Glutamatergic neuron (in vitro differentiated cells): ENCODE results near the gene ZNF239. TPM values are rescaled to one million over a fixed set of nuclear protein-coding genes. Genes with fewer than 3 reads are reported as not detected.

Source experiments
- DNase-seq: peaks from one replicate; pipeline ENCODE4 v3.0.0; 2022
- H3K27ac Mint-ChIP-seq: one replicate; pipeline ENCODE4 v1.8.0; 2020; ENCODE audit warnings: mild to moderate bottlenecking, mixed read lengths, inconsistent platforms; ENCODE audit not compliant: unreplicated experiment
- H3K27me3 Mint-ChIP-seq: one replicate; pipeline ENCODE4 v1.8.0; 2020; ENCODE audit warnings: mild to moderate bottlenecking, moderate library complexity, mixed read lengths, inconsistent platforms; ENCODE audit not compliant: unreplicated experiment
- H3K36me3 Mint-ChIP-seq: one replicate; pipeline ENCODE4 v1.8.0; 2020; ENCODE audit warnings: mild to moderate bottlenecking, mixed read lengths, inconsistent platforms; ENCODE audit not compliant: unreplicated experiment
- H3K4me1 Mint-ChIP-seq: one replicate; pipeline ENCODE4 v1.8.0; 2020; ENCODE audit warnings: mild to moderate bottlenecking, low read depth, mixed read lengths, inconsistent platforms; ENCODE audit not compliant: unreplicated experiment
- H3K4me3 Mint-ChIP-seq: one replicate; pipeline ENCODE4 v1.8.0; 2020; ENCODE audit warnings: mild to moderate bottlenecking, mixed read lengths, inconsistent platforms; ENCODE audit not compliant: unreplicated experiment
- H3K9me3 Mint-ChIP-seq: one replicate; pipeline ENCODE4 v1.8.0; 2020; ENCODE audit warnings: mild to moderate bottlenecking, moderate library complexity, mixed read lengths, inconsistent platforms; ENCODE audit not compliant: unreplicated experiment
- total RNA-seq: library from RNA; stranded (reverse); fragmentation: NEBNext Ultra II Directional; extraction: Animal tissue kit (Norgen Biotek cat#: 25700); gene quantifications from one replicate; pipeline ENCODE4 v1.2.1, GENCODE V29; 2021; ENCODE audit not compliant: unreplicated experiment
- TF ChIP-seq, protein P1 (sequence below): fragments of 200-600 bp; sonication (generic); IDR thresholded peaks from one replicate; pipeline ENCODE4 v1.5.0; 2021; ENCODE audit not compliant: partially characterized antibody, unreplicated experiment

ZNF239 gene
- total RNA-seq, 1 donor from 2014 or later, result 4.1 TPM

- H3K27me3 Mint-ChIP-seq, result no peaks in the 10 kb centered on the region
- no peak for DNase-seq
- H3K4me3 Mint-ChIP-seq, result no peak overlapping the region
- no peaks in the 10 kb centered on the region for H3K9me3 Mint-ChIP-seq
- no peaks in the 10 kb centered on the region for H3K4me1 Mint-ChIP-seq
- H3K27ac Mint-ChIP-seq, result no peak overlapping the region
- no peaks in the 10 kb centered on the region for H3K36me3 Mint-ChIP-seq
- TF ChIP-seq, protein P1, sequence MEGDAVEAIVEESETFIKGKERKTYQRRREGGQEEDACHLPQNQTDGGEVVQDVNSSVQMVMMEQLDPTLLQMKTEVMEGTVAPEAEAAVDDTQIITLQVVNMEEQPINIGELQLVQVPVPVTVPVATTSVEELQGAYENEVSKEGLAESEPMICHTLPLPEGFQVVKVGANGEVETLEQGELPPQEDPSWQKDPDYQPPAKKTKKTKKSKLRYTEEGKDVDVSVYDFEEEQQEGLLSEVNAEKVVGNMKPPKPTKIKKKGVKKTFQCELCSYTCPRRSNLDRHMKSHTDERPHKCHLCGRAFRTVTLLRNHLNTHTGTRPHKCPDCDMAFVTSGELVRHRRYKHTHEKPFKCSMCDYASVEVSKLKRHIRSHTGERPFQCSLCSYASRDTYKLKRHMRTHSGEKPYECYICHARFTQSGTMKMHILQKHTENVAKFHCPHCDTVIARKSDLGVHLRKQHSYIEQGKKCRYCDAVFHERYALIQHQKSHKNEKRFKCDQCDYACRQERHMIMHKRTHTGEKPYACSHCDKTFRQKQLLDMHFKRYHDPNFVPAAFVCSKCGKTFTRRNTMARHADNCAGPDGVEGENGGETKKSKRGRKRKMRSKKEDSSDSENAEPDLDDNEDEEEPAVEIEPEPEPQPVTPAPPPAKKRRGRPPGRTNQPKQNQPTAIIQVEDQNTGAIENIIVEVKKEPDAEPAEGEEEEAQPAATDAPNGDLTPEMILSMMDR, result no peak
Measured at GRCh38 chr10:43585046-43585445, 10.6 kb upstream of the ZNF239 start.

DNA sequence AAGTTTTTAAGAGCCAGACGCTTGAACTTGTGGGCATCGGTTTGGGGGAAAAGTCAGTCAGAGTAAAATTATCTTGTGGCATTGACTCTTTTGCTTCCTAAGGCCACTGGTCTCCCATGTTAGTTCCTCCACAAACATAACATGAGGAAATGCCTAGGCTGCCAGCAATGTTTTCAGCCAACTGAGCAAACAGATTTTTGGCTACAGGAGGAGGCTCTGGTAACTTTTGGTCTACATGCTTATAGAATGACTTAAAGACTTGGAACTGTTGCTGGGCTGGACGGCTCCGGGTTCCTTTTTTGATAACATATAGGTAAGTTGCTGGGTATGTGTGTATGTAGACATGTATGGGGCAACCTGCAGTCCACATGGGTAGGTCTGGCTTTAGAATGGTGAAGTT, 9.6 kb upstream of the ZNF239 start:
- TF ChIP-seq, protein P1, result no peak
- no peak for DNase-seq
- H3K27me3 Mint-ChIP-seq, result no peaks in the 10 kb centered on the region
- H3K36me3 Mint-ChIP-seq, result no peaks in the 10 kb centered on the region
- no peak overlapping the region for H3K27ac Mint-ChIP-seq
- no peaks in the 10 kb centered on the region for H3K4me1 Mint-ChIP-seq
- no peak overlapping the region for H3K4me3 Mint-ChIP-seq
- H3K9me3 Mint-ChIP-seq, result no peaks in the 10 kb centered on the region

- Mint-ChIP-seq H3K27me3 (peaks cover 3% of the 10 kb centered on the region), H3K4me1 (peaks cover 2% of the 10 kb centered on the region), H3K9me3 (peaks cover 1% of the 10 kb centered on the region), H3K4me3 (no peak overlapping the region), H3K27ac (peak overlapping the region; percentile 25), H3K36me3 (no peaks in the 10 kb centered on the region)
- DNase-seq, result no peak
- TF ChIP-seq, protein P1, result no peak
Measured at GRCh38 chr10:43576580-43576979, 2.2 kb upstream of the ZNF239 start.

DNA sequence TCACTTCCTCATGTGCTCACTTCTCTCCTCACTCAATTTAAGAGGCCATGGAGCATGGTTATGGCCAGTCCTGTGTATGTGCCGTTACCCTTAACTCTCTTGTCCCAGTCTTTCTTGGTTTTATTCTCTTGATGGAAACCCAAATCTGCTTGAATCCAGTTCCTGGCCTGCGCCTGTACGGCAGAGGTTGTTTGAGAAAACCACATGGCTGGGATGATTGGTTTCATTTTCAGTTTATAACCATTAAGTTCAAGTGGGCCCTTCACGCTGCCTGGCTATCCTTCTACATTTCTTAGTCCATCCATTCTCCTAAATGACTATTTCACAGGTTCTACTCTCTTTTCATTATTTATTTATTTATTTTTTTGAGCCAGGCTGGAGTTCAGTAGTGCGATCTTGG, 1.6 kb upstream of the ZNF239 start:
- H3K27ac Mint-ChIP-seq, result no peak overlapping the region
- TF ChIP-seq, protein P1, result no peak
- H3K27me3 Mint-ChIP-seq, result peaks cover 3% of the 10 kb centered on the region
- no peak overlapping the region for H3K4me3 Mint-ChIP-seq
- DNase-seq, result no peak
- H3K9me3 Mint-ChIP-seq, result peaks cover 1% of the 10 kb centered on the region
- peaks cover 2% of the 10 kb centered on the region for H3K4me1 Mint-ChIP-seq
- H3K36me3 Mint-ChIP-seq, result no peaks in the 10 kb centered on the region

- TF ChIP-seq, protein P1, result no peak
- peak overlapping the region; percentile 81 for H3K4me3 Mint-ChIP-seq
- peak overlapping the region; percentile 10 for H3K27ac Mint-ChIP-seq
- H3K27me3 Mint-ChIP-seq, result peaks cover 3% of the 10 kb centered on the region
- H3K9me3 Mint-ChIP-seq, result peaks cover 1% of the 10 kb centered on the region
- no peaks in the 10 kb centered on the region for H3K36me3 Mint-ChIP-seq
- peaks cover 2% of the 10 kb centered on the region for H3K4me1 Mint-ChIP-seq
- no peak for DNase-seq
Measured at GRCh38 chr10:43574906-43575305, 490 bp upstream of the ZNF239 start.
